Mucosa of descending colon (tissue), 3 donors: ENCODE data around the gene SPANXN5. TPM values are rescaled to one million over a fixed set of nuclear protein-coding genes. Genes with fewer than 3 reads are reported as not detected.
"Not testable (repeated sequence)": the region's sequence is repeated elsewhere in the genome, so short reads cannot be mapped to it uniquely, and the experiment has no call there.

ENCODE experiments used
- ATAC-seq: fragments of 200-7000 bp; cut with Tn5 transposase; one replicate; pipeline ENCODE4 v1.9.1; 2020; ENCODE audit warnings: mild to moderate bottlenecking, moderate library complexity
- DNase-seq, 3 donors: peaks; one replicate each; pipeline ENCODE4 v3.0.0-alpha.2; 2020
- H3K36me3 ChIP-seq: fragments of 200-600 bp; one replicate; pipeline ENCODE4 v1.8.0; 2021; ENCODE audit warnings: low read depth, mild to moderate bottlenecking
- H3K4me1 ChIP-seq: fragments of 200-600 bp; one replicate; pipeline ENCODE4 v1.8.0; 2021; ENCODE audit warnings: low read depth, mild to moderate bottlenecking
- H3K4me3 ChIP-seq: fragments of 200-600 bp; one replicate; pipeline ENCODE4 v1.8.0; 2021; ENCODE audit warnings: mild to moderate bottlenecking
- H3K9me3 ChIP-seq: fragments of 200-600 bp; one replicate; pipeline ENCODE4 v1.8.0; 2021; ENCODE audit warnings: mild to moderate bottlenecking
- intact Hi-C, 2 donors: fragments of 100-400 bp; cut with DNase I in 1 of 2; cut with micrococcal nuclease in 1 of 2; formaldehyde crosslinking; loops; one replicate each; pipeline versions ENCODE4 v1.11.0 to v1.11.1; 2022; cut with DNase I, micrococcal nuclease
- total RNA-seq, 3 donors: library from RNA; stranded (reverse); fragmentation: NEBNext Ultra II Directional in 2 of 3; extraction: Animal tissue kit (Norgen Biotek cat#: 25700) in 2 of 3; gene quantifications; one replicate each; pipeline versions ENCODE4 v1.2.1 to v1.2.4, GENCODE V29; 2021 to 2023
- TF ChIP-seq, protein P1 (sequence below): fragments of 200-600 bp; IDR thresholded peaks from one replicate; pipeline ENCODE4 v1.8.0; 2022; ENCODE audit warnings: antibody characterized with exemption, mild to moderate bottlenecking
- donor health status: DM: no; HTN: no; CAD: no; lungs with moderate emphysema.
- donor health status: DM: no; HTN: no; CAD: no.
- donor health status: DM: no; HTN: yes; CAD: no.

Gene SPANXN5
- total RNA-seq, 3 donors from 2014 or later = not detected

- TF ChIP-seq, protein P1, sequence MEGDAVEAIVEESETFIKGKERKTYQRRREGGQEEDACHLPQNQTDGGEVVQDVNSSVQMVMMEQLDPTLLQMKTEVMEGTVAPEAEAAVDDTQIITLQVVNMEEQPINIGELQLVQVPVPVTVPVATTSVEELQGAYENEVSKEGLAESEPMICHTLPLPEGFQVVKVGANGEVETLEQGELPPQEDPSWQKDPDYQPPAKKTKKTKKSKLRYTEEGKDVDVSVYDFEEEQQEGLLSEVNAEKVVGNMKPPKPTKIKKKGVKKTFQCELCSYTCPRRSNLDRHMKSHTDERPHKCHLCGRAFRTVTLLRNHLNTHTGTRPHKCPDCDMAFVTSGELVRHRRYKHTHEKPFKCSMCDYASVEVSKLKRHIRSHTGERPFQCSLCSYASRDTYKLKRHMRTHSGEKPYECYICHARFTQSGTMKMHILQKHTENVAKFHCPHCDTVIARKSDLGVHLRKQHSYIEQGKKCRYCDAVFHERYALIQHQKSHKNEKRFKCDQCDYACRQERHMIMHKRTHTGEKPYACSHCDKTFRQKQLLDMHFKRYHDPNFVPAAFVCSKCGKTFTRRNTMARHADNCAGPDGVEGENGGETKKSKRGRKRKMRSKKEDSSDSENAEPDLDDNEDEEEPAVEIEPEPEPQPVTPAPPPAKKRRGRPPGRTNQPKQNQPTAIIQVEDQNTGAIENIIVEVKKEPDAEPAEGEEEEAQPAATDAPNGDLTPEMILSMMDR = no peak
- Histone ChIP-seq H3K36me3 (no peaks in the 10 kb centered on the region), H3K4me3 (no peak overlapping the region), H3K9me3 (no peaks in the 10 kb centered on the region), H3K4me1 (no peaks in the 10 kb centered on the region)
- no peak for DNase-seq
- no peak for ATAC-seq
- intact Hi-C loops = no loop called here
Measured at GRCh38 chrX:52819788-52820187, 22.6 kb upstream of the SPANXN5 start.

DNA sequence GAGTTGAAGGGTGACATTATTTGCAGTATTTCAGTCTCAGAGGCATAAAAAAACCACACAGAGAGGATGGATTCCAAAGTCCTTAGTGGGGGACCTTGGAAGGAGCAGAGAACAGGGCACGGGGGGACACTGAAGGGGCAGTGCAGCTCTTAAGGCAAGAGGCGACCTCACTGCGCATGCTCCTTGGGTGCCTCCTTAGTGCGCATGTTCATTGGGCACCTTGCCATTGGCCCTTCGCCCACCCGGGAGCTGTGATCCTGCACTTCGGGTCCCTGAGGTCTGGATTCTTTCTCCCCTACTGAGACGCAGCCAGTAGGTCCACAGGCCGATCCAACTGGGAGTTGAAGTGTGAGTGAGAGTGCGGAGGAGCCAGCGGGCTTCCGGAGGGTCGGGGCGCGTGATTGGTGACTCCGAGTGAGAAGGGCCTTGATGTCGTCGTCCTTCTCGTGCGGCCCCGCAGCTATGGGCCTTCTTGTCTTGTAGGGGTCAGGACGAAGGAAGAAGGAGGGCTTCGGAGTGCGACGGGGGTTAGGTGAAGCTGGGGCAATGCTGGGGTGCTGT, 13.9 kb upstream of the SPANXN5 start, which contains the start of gene XAGE5:
TSS of gene XAGE5 (plus strand) at position 223 of the 561 bp plus-strand sequence. CDS start 1,280 bp downstream, outside the sequence.
- no peak for ATAC-seq
- H3K36me3 ChIP-seq = no peaks in the 10 kb centered on the region
- H3K4me3 ChIP-seq = no peak within 1 kb of the TSS
- TF ChIP-seq, protein P1 = no peak
- H3K9me3 ChIP-seq = no peaks in the 10 kb centered on the region
- intact Hi-C loops = no loop called here
- H3K4me1 ChIP-seq = no peaks in the 10 kb centered on the region
- no peak for DNase-seq

DNA sequence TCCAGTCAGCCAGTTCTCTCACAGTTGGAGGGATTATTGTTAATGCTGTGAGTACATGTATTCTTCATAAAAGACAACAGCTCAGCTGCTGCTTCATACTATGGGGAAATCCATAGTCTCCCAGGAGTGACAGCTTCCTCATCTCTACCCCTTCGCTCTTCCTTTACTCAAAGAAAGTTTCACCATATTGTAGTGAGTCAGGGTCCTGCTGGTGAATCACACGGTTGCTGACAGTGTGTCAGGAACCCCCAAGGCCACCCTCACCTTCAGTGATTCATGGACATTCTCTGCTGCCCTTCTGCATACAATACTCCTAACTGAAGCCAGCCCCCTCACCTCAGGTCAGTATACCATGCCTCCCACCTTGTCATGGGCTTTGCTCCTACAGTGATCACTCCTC, 7.6 kb upstream of the SPANXN5 start:
- ATAC-seq, intact Hi-C loops, H3K36me3 ChIP-seq, H3K4me1 ChIP-seq, DNase-seq, H3K9me3 ChIP-seq, H3K4me3 ChIP-seq: not testable (repeated sequence)

GRCh38 chrX:52773504-52773903, 23.7 kb downstream of the SPANXN5 start:
- H3K4me3 ChIP-seq, DNase-seq, H3K4me1 ChIP-seq, H3K36me3 ChIP-seq, ATAC-seq, H3K9me3 ChIP-seq, intact Hi-C loops: not testable (repeated sequence)

DNA sequence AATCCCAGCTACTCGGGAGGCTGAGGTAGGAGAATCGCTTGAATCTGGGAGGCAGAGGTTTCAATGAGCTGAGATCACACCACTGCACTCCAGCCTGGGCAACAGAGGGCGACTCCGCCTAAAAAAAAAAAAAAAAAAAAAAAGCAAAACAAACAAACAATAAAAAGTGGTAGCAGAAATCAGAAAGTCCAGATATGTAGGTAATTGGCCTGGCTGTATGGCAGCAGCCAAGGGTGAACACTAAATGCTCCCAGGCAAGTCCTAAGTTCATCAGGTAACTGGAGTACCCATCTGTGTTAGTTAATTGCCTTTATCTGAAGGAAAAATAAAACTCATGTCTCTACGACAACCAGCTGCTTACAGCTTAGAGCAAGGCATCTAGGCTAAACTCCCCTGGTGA, 31.2 kb downstream of the SPANXN5 start:
- ATAC-seq (peak; percentile 80), DNase-seq (peak in 1 of 3 donors; percentile 11)
- H3K36me3 ChIP-seq, H3K4me3 ChIP-seq, intact Hi-C loops, H3K4me1 ChIP-seq, H3K9me3 ChIP-seq: not testable (repeated sequence)

DNA sequence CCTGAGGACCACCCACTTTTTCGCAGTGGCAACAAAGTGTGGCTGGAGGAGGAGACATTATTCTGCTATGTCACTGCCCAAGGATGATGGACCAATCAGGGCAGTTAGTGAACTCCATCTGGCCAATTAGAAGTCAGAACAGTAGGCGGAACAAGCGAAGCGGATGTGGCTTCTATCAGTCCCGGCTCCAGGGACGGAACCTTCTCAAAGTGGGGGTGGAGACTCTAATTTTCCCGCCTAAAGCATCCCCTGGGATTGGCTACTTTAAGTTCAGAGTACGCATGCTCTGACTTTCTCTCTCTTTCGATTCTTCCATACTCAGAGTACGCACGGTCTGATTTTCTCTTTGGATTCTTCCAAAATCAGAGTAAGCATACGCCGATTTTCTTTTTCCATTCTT, 46.3 kb downstream of the SPANXN5 start, which contains the start of gene SSX2B:
TSS of gene SSX2B (plus strand) at position 301 of the 400 bp plus-strand sequence. CDS start 1,429 bp downstream, outside the sequence.
- intact Hi-C loops, H3K4me1 ChIP-seq: not testable (repeated sequence)

More for the DNA sequence above, 46.3 kb downstream of the SPANXN5 start, which contains the start of gene SSX2B:
- ATAC-seq, H3K36me3 ChIP-seq, DNase-seq, H3K4me3 ChIP-seq, H3K9me3 ChIP-seq: not testable (repeated sequence)

Other genes starting within 250 kb of the SPANXN5 start
- gene SSX7, start 142.5 kb downstream of the SPANXN5 start, total RNA-seq = not detected
- gene SSX2, start 90.2 kb downstream of the SPANXN5 start, total RNA-seq = not detected
- gene SSX2B, start 46.2 kb downstream of the SPANXN5 start, total RNA-seq = not detected
- not detected for gene XAGE5, start 13.9 kb upstream of the SPANXN5 start, total RNA-seq
- gene XAGE3, start 70.7 kb upstream of the SPANXN5 start, total RNA-seq = not detected
- gene FAM156B, start 99.9 kb upstream of the SPANXN5 start, total RNA-seq = 10 to 100 TPM; 11.7 to 17.0 (median 15.6) TPM
- gene FAM156A, start 161.1 kb upstream of the SPANXN5 start, total RNA-seq = 10 to 100 TPM; 17.0 to 22.4 (median 22.2) TPM